ENCODE results near the gene EPN3.

DNA sequence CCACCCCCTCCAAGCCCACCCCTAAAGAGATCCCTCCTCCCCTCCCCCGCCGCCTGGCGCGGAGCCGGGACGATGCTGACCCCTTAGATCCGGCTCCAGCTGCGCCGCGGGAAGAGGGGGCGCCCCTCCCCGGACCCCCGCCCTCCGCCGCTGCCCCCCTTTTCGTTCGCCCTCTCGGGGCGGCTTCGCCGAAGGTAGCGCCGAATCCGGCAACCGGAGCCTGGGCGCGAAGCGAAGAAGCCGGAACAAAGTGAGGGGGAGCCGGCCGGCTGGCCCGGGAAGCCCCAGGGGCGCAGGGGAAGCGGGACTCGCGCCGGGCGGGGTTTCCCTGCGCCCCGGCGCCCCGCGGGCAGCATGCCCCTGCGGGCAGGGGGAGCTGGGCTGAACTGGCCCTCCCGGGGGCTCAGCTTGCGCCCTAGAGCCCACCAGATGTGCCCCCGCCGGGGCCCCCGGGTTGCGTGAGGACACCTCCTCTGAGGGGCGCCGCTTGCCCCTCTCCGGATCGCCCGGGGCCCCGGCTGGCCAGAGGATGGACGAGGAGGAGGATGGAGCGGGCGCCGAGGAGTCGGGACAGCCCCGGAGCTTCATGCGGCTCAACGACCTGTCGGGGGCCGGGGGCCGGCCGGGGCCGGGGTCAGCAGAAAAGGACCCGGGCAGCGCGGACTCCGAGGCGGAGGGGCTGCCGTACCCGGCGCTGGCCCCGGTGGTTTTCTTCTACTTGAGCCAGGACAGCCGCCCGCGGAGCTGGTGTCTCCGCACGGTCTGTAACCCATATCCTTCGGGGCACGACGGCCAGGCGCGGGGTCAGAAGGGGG, 28.6 kb downstream of the EPN3 start:
- TF ChIP-seq, protein P1, sequence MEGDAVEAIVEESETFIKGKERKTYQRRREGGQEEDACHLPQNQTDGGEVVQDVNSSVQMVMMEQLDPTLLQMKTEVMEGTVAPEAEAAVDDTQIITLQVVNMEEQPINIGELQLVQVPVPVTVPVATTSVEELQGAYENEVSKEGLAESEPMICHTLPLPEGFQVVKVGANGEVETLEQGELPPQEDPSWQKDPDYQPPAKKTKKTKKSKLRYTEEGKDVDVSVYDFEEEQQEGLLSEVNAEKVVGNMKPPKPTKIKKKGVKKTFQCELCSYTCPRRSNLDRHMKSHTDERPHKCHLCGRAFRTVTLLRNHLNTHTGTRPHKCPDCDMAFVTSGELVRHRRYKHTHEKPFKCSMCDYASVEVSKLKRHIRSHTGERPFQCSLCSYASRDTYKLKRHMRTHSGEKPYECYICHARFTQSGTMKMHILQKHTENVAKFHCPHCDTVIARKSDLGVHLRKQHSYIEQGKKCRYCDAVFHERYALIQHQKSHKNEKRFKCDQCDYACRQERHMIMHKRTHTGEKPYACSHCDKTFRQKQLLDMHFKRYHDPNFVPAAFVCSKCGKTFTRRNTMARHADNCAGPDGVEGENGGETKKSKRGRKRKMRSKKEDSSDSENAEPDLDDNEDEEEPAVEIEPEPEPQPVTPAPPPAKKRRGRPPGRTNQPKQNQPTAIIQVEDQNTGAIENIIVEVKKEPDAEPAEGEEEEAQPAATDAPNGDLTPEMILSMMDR (IDR thresholded peaks at IDR 0.05) = no peak
- TF ChIP-seq YY1 (IDR thresholded peaks at IDR 0.05; ENCODE audit: low read depth) (no peak), GABPA (IDR thresholded peaks at IDR 0.05; ENCODE audit: low read depth) (no peak), FOSL2 (IDR thresholded peaks at IDR 0.05; ENCODE audit: borderline replicate concordance, low read depth) (no peak), SIN3A (IDR thresholded peaks at IDR 0.05; ENCODE audit: borderline replicate concordance, low read depth, low read length) (no peak), EP300 (IDR thresholded peaks at IDR 0.05; ENCODE audit: borderline replicate concordance in 1 of 2, low read depth in 1 of 2, low read length in 1 of 2) (no peak), JUND (IDR thresholded peaks at IDR 0.05) (no peak), RAD21 (IDR thresholded peaks at IDR 0.05; ENCODE audit: low read length) (no peak), CHD2 (IDR thresholded peaks at IDR 0.05; ENCODE audit: low read length, partially characterized antibody) (no peak), TAF1 (IDR thresholded peaks at IDR 0.05; ENCODE audit: borderline replicate concordance, low read depth, low read length) (no peak)
